Activated naive CD8-positive, alpha-beta T cell treated with anti-CD3 and anti-CD28 coated beads, Interleukin-2, amount 10 ng/mL, durations not matched to agents 7 days and 5 days (primary cell): ENCODE results near the gene KCNMB1. TPM values are rescaled to one million over a fixed set of nuclear protein-coding genes. Genes with fewer than 3 reads are reported as not detected.

Experiments used
- ATAC-seq: fragments of 150-1000 bp; cut with Tn5 transposase; one replicate; pipeline ENCODE4 v1.10.0; 2021; ENCODE audit warnings: low read depth, moderate library complexity
- POLR2A ChIA-PET: fragments of 350-600 bp; sonication (Branson Sonifier 250); formaldehyde crosslinking; loops from one replicate; lab custom pipeline; 2021; ENCODE audit warnings: antibody characterized with exemption; lab: Charles Lee
- DNase-seq: peaks from one replicate; pipeline ENCODE4 v3.0.0; 2021
- H3K27ac Mint-ChIP-seq: one replicate; pipeline ENCODE4 v1.8.0; 2022; ENCODE audit warnings: mild to moderate bottlenecking, mixed read lengths
- H3K27me3 Mint-ChIP-seq: one replicate; pipeline ENCODE4 v1.8.0; 2022; ENCODE audit warnings: mild to moderate bottlenecking, moderate library complexity, mixed read lengths
- H3K36me3 Mint-ChIP-seq: one replicate; pipeline ENCODE4 v1.8.0; 2021; ENCODE audit warnings: mild to moderate bottlenecking, mixed read lengths
- H3K4me1 Mint-ChIP-seq: one replicate; pipeline ENCODE4 v1.8.0; 2021; ENCODE audit warnings: mixed read lengths
- H3K4me3 Mint-ChIP-seq: one replicate; pipeline ENCODE4 v1.8.0; 2022; ENCODE audit warnings: mild to moderate bottlenecking, moderate library complexity, mixed read lengths
- H3K9me3 Mint-ChIP-seq: one replicate; pipeline ENCODE4 v1.8.0; 2021; ENCODE audit warnings: mixed read lengths
- total RNA-seq, 2 experiments: library from RNA; stranded (reverse); gene quantifications; one replicate each; pipeline ENCODE4 v1.2.3, GENCODE V29; 2021

KCNMB1 gene
- total RNA-seq, 2 experiments from 2014 or later, result not detected

DNA sequence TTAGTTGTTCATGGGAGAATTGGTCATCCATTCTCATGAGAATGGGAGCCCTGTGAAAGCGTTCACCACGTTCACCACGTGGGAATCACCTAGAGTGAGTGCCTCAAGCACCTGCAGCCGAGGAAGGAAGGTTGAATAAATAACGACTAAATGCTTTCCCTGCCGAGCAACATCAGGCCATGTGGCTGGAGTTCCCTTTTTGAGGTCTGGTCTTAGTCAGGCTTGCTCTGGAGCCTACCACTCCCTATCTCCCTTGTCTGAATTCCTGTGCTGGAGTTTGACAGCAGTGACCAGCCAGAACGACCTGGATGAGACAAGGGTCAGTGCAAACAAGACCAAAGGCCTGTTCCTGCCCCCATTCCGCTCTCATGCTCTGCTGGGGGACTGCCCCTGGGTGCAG is 28.5 kb downstream of the KCNMB1 start:
- no peaks in the 10 kb centered on the region for H3K36me3 Mint-ChIP-seq
- no peaks in the 10 kb centered on the region for H3K4me1 Mint-ChIP-seq
- no peak overlapping the region for H3K27ac Mint-ChIP-seq
- ATAC-seq (no peak), DNase-seq (no peak)
- H3K4me3 Mint-ChIP-seq, result no peak overlapping the region
- no peaks in the 10 kb centered on the region for H3K9me3 Mint-ChIP-seq
- no peaks in the 10 kb centered on the region for H3K27me3 Mint-ChIP-seq
- POLR2A ChIA-PET, result no interaction called here

DNA sequence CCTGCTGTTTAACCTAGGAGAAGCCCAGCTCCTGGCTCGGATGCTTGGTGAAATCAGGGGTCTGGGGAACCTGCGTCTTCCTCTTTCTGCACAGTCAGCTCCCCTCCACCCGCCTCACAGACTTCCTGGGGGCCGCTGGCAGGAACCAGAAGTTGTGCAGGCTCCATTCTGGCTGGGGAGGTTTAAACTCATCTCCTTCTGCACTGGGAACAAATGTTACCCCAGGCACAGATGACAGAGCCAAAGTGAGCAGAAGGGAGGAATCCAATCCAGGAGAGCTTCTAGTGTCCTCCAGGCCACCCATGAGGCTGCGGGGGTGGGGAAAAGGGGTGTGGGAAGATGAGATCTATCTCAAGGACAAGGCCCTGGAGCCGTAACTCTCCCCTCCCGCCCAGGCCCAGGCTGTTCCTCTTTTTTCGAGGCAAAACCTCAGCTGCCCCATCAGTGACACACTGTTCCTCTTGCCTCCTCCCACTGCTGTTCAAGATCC is 31.2 kb downstream of the KCNMB1 start:
- Mint-ChIP-seq H3K9me3 (no peaks in the 10 kb centered on the region), H3K27ac (no peak overlapping the region), H3K4me3 (no peak overlapping the region), H3K27me3 (peaks cover 13% of the 10 kb centered on the region), H3K36me3 (no peaks in the 10 kb centered on the region), H3K4me1 (peaks cover 2% of the 10 kb centered on the region)
- POLR2A ChIA-PET, result no interaction called here
- no peak for ATAC-seq
- no peak for DNase-seq

DNA sequence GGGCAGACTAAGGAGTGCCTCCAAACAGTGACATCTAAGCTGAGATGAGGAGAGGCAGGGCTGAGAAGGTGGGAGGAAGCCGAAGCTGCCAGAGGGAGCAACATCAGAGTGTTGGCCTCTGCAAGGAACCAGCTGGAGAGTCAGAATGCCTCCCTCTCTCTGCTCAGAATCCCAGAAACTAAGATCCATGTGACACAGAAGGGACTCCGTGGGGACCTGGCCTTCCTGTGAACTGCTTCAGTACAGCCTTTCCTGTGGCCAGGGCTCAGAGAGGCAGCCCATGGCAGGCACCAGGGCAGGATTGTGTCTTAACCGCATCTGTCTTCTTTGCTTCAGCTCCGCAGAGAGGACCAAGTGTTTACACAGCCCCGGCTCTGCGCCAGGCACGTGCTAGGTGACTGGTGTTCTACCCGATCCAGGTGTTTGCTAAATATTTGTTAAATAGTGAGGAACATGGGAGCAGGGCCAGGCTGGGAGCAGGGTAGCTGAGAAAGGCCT is 33.5 kb downstream of the KCNMB1 start:
- H3K27ac Mint-ChIP-seq, result no peak overlapping the region
- H3K36me3 Mint-ChIP-seq, result no peaks in the 10 kb centered on the region
- no peak for ATAC-seq
- no peaks in the 10 kb centered on the region for H3K9me3 Mint-ChIP-seq
- POLR2A ChIA-PET, result no interaction called here
- DNase-seq, result no peak
- no peak overlapping the region for H3K4me3 Mint-ChIP-seq
- peaks cover 2% of the 10 kb centered on the region for H3K4me1 Mint-ChIP-seq
- H3K27me3 Mint-ChIP-seq, result peaks cover 20% of the 10 kb centered on the region

DNA sequence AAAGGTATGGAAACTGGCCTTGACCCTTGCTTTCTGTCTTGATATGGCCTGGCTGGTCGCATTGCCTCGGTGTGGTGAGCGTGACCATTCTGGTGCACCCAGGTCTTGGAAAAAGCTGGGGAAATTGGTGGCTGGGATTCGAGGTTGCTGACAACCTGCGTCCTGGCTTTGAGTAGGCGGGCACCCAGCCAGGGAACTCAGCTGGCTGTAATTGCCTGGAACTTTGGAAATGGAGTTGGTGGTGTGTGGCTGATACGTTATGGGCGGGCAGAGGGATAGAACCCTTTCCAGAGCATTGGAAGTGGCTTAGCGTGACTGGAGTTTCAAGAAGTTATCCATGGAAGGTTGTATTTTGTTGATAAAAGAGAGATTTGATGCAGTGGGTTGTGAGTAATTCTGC is 35.2 kb downstream of the KCNMB1 start:
- Mint-ChIP-seq H3K4me3 (no peak overlapping the region), H3K27ac (no peak overlapping the region), H3K4me1 (peaks cover 2% of the 10 kb centered on the region), H3K27me3 (peaks cover 20% of the 10 kb centered on the region), H3K9me3 (no peaks in the 10 kb centered on the region), H3K36me3 (no peaks in the 10 kb centered on the region)
- POLR2A ChIA-PET, result no interaction called here
- no peak for ATAC-seq
- no peak for DNase-seq

DNA sequence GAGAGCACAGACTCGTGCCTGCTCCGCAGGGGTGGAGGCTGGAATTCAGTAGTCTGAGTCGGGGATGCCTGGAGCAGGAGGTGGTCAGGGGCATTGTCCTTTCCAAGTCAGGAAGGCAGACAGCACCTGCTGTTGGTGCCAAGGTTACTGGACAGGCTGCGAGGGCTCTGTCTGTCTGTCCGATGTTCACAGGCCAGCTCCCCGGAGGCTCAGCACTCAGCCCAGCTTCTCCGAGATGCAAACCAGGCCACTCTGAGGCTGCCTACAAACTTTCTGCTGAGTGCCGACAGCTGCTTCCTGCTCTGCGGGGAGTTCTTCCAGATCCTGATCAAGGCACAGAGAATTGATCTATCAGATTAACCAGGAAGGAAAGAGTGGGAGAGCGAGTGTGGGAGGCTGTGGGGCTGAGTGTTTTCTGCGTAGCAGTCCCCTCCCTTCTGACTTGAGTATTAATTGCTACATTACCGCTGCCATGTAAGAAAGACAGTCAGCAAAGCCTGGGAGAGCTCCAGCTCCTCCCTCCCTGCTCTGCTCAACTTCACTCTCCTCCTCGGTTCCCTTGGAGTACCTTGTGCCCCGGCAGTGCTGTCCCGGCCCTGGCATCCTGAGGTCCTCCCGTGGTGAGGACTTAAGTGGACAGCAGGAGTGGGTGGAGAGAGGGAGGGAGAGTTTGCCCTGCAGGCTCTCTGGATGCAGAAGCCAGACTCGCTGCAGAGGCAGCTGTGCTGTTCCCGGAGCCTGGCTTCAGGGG is 36.0 kb downstream of the KCNMB1 start:
- peaks cover 4% of the 10 kb centered on the region for H3K4me1 Mint-ChIP-seq
- peaks cover 26% of the 10 kb centered on the region for H3K27me3 Mint-ChIP-seq
- ATAC-seq (no peak), DNase-seq (no peak)
- POLR2A ChIA-PET, result no interaction called here
- no peaks in the 10 kb centered on the region for H3K36me3 Mint-ChIP-seq
- no peak overlapping the region for H3K4me3 Mint-ChIP-seq
- H3K9me3 Mint-ChIP-seq, result no peaks in the 10 kb centered on the region
- H3K27ac Mint-ChIP-seq, result no peak overlapping the region

DNA sequence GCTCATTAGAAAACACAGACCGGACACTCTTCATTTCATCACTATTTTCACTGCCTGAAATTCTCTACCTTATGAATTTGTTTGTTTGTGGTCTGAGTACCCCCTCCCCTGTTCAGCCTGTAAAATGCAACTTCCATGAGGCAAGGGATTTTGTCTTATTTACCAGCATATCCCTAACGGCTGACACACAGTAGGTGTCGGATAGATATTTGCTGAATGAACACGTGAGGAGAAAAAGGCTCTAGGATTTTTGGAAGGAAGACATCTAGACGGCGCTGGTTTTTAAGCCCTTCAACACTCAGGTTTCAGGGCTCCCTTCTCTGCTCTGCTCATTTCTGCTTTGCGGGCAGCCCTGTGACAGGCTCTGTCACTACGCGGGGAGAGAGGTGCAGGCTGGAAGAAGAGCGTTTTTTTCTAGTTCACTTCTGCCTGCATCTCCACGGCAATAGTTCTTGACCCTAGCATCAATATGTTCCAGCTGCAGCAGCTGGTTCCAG is 41.0 kb downstream of the KCNMB1 start:
- H3K4me3 Mint-ChIP-seq, result no peak overlapping the region
- ATAC-seq (no peak), DNase-seq (no peak)
- H3K27me3 Mint-ChIP-seq, result peaks cover 24% of the 10 kb centered on the region
- no peak overlapping the region for H3K27ac Mint-ChIP-seq
- H3K4me1 Mint-ChIP-seq, result peaks cover 18% of the 10 kb centered on the region
- POLR2A ChIA-PET, result no interaction called here
- H3K36me3 Mint-ChIP-seq, result peaks cover 3% of the 10 kb centered on the region
- H3K9me3 Mint-ChIP-seq, result peaks cover 2% of the 10 kb centered on the region

DNA sequence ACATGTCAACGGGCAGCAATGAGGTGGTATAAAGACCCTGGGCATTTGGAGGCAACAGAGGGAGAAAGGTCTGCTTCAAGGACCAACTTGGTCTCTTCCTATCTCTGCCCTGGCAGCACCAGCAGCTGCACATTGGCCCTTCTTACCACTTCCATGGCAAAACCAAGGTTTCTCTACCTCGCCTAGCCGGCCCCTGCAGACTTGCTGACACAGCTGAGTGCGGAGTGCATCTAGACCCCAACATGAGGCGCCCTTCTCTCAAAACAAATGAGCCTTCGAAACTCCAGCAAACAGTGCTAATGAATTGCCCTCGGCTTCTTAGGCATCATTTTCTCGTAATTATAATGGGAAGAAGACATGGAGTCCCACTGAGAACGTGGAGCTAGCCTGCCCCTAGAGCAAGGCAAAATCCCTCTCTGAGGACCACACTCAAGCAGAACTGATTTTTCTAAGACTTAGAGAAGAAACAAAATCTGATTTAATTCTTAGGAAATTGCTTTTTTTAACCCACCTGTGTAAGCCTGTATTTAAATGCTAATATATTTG is 42.1 kb downstream of the KCNMB1 start:
- H3K27ac Mint-ChIP-seq, result no peak overlapping the region
- H3K27me3 Mint-ChIP-seq, result peaks cover 17% of the 10 kb centered on the region
- DNase-seq (no peak), ATAC-seq (no peak)
- POLR2A ChIA-PET, result no interaction called here
- peaks cover 17% of the 10 kb centered on the region for H3K4me1 Mint-ChIP-seq
- peaks cover 2% of the 10 kb centered on the region for H3K9me3 Mint-ChIP-seq
- peaks cover 3% of the 10 kb centered on the region for H3K36me3 Mint-ChIP-seq
- no peak overlapping the region for H3K4me3 Mint-ChIP-seq

DNA sequence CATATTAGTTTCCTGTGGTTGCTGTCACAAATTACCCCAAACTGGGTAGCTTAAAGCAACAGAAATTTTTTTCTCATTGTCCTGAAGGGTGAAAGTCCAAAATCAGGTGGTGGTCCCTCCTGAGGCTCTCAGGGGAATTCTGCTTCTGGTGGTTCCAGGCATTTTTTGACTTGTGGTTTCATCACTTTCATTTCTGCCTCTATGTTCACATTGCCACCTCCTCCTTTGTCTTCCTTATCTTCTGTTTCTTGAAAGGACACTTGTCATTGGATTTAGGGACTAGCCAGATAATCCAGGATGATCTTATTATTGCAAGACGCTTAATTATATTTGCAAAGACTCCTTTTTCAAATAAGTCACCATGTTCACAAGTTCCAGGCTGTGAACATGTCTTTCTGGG is 43.2 kb downstream of the KCNMB1 start:
- Mint-ChIP-seq H3K4me1 (peaks cover 17% of the 10 kb centered on the region), H3K36me3 (peaks cover 3% of the 10 kb centered on the region), H3K27ac (peak overlapping the region; percentile 34), H3K27me3 (peaks cover 20% of the 10 kb centered on the region), H3K4me3 (no peak overlapping the region), H3K9me3 (peaks cover 2% of the 10 kb centered on the region)
- POLR2A ChIA-PET, result no interaction called here
- DNase-seq, result no peak
- ATAC-seq, result no peak

DNA sequence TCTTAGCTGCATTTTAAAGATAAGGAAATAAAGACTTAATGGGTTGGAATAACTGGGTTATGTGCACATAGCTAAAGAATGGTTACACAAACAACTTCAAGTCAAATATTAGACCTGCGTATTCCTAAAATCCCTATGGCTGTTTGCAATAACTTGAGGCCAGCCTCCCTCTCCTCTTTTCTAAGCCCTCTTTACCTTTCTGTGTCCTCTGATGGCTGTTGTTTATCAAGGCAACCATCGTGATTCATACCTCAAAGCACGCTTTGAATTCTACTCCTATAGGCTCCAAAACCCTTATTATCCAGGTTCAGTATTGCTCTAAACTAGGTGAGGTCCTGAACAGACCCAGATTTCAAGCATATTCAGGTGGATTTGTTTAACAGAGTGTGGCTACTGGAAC is 46.0 kb downstream of the KCNMB1 start:
- Mint-ChIP-seq H3K4me1 (peaks cover 23% of the 10 kb centered on the region), H3K27ac (no peak overlapping the region), H3K36me3 (peaks cover 3% of the 10 kb centered on the region), H3K27me3 (peaks cover 14% of the 10 kb centered on the region), H3K4me3 (no peak overlapping the region), H3K9me3 (peaks cover 2% of the 10 kb centered on the region)
- ATAC-seq (no peak), DNase-seq (no peak)
- POLR2A ChIA-PET, result no interaction called here

DNA sequence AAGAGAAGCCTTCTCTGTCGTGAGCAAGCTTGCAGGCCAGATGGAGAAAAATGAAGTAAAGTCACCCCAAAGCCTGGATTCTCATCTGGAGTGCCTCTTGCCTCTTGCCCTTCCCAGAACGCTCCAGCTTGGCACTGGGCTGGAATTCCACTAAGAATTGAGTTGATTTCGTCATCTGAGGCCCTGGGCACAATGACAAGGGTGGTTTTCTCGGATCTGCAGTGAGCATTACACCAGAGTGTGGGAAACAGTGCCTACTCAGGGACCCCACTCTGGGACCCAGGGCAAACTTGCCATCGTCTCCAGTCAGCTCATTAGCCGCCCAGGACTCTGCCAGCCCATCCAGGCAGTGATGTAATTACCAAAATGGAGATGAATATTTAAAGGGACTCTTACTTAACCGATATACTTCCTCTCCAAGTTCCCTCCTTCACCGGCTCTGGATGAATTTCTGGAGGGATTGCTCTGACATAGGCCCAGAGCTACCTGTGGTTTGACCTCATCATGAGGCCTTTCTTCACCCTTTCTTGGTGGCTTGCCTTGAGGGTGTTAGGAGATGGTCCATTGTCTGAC is 46.9 kb downstream of the KCNMB1 start:
- Mint-ChIP-seq H3K27ac (no peak overlapping the region), H3K4me3 (no peak overlapping the region), H3K27me3 (peaks cover 5% of the 10 kb centered on the region), H3K36me3 (peaks cover 3% of the 10 kb centered on the region), H3K9me3 (peaks cover 2% of the 10 kb centered on the region), H3K4me1 (peaks cover 25% of the 10 kb centered on the region)
- POLR2A ChIA-PET, result no interaction called here
- no peak for ATAC-seq
- DNase-seq, result no peak

DNA sequence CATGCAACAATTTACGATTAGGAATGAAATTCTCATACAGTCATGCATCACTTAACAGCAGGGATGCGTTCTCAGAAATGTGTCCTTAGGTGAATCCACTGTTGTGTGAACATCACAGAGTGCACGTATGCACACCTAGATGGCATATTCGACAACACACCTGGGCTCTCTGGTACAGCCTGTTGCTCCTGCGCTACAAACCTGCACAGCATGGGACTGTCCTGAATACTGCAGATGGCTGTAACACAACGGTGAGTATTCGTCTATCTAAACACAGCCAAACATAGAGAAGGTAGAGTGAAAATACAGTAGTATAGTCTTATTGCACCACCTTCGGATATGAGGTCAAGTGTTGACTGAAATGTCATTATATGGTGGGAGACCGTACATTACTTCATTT is 47.6 kb downstream of the KCNMB1 start:
- peaks cover 3% of the 10 kb centered on the region for H3K36me3 Mint-ChIP-seq
- ATAC-seq, result no peak

DNA sequence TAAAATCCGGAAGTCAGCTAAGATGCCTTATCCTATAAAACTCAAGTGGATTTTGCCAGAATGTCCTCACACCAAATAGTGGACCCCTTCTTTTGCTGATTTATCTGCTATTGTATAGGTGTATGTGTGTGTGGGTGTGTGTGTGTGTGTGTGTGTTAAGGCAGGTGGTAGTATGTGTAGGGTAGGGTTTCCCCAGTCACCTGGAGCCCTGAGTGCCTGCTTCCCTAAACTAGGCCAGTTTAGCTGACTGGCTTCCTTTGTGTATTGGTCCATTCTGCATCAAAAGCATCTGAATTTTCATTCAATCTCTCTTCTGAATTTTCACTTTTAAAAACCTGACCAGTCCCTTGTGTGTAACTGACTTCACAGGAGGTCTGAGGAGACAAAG is 49.4 kb downstream of the KCNMB1 start:
- no peak for ATAC-seq
- Mint-ChIP-seq H3K27me3 (peaks cover 5% of the 10 kb centered on the region), H3K4me3 (no peak overlapping the region), H3K36me3 (no peaks in the 10 kb centered on the region), H3K9me3 (no peaks in the 10 kb centered on the region), H3K4me1 (peaks cover 35% of the 10 kb centered on the region), H3K27ac (no peak overlapping the region)
- no peak for DNase-seq
- POLR2A ChIA-PET, result interaction anchor here (0.8 to 4.3 kb wide), 8 partner anchors 43 to 114 kb away, joined by 3 to 34 read pairs (median 12); partner anchors contain the start of gene LCP2

More for the DNA sequence above, 47.6 kb downstream of the KCNMB1 start:
- Mint-ChIP-seq H3K4me3 (no peak overlapping the region), H3K4me1 (peaks cover 31% of the 10 kb centered on the region), H3K27ac (no peak overlapping the region), H3K27me3 (peaks cover 5% of the 10 kb centered on the region), H3K9me3 (peaks cover 2% of the 10 kb centered on the region)
- POLR2A ChIA-PET, result no interaction called here
- DNase-seq, result no peak

DNA sequence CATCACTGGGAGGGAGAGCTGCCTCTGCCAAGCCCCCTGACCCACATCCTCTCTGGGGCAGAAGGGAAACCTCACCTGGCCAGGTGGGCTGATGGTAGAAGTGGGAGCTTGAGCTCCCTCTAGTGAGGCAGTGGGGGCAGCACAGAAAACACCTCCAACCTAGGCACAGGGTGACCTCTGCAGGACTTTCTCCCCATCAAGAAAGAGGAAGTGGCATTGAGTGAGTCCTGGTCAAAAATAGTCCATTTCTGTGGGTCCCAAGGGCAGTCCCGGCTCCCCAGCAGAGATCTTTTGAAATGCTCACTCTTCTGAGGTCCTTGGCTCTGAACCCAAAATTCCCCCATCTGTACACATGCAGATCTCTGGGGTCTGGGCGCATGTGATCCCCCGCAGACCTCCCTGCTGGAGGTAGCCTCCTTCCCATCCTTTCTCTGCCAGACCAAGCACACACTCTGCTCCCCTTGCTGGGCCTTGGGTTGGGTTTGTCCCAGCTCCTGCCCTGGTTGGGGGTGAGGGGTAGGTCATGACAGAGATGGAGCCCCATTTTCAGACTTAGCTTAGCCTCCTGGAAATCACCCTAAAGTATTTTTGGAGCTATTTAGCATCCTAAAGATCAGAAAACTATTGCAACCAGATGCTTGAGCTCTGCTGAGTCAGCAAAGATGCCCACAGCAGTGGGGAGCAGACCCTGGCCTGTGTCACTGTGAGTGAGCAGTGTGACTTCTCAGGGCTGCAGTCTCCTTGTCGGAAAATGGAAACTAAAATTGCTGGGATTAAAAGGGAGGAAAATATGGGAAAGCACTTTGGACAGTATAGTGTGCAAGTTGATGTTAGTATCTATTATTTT is 50.0 kb downstream of the KCNMB1 start:
- Mint-ChIP-seq H3K4me1 (peaks cover 41% of the 10 kb centered on the region), H3K27me3 (peaks cover 5% of the 10 kb centered on the region), H3K4me3 (no peak overlapping the region), H3K36me3 (no peaks in the 10 kb centered on the region), H3K27ac (no peak overlapping the region), H3K9me3 (no peaks in the 10 kb centered on the region)
- DNase-seq (peak; percentile 68), ATAC-seq (peak; percentile 73)
- POLR2A ChIA-PET, result interaction anchor here (0.6 to 4.3 kb wide), 14 partner anchors 43 to 1304 kb away, joined by 3 to 34 read pairs (median 7); partner anchors contain the start of gene LCP2
